ENCODE data around the gene FRMD4A. TPM values are rescaled to one million over a fixed set of nuclear protein-coding genes. Genes with fewer than 3 reads are reported as not detected.
"Not testable (repeated sequence)": the region's sequence is repeated elsewhere in the genome, so short reads cannot be mapped to it uniquely, and the experiment has no call there.

The FRMD4A gene
- total and polyA plus RNA-seq, 5 donors from 2014 or later, result 0.34 to 2.4 (median 0.54) TPM

DNA sequence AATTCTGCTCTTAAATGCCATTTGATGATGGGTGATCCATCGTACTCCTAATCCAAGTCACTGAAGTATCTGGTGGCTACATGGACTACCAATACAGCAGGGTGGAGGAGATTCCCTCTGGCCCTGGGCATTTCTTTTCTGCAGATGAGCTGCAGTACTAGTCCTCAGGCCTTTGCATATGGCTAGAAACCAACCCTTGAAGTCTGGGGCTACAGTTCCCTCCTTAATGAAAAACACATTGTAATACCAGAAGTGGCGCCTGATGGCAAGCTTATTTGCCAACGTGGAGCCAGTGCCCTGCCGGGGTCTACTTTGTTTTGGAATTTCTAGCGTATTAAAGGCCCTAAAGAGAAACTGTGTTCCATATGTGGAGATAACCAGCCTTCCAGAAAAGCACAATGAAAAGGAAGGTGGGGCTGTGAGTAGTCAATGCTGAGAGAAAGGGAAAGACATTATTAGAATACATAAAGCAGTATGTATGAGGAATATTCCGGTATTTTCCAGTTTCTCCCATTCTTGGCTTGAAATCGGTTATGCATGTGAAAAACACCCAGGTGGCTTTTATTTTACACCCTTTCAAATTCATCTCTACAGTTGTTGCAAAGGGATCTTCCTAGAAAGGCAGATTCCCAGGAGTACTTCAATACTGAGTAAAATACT is 375.2 kb downstream of the FRMD4A start:
- Mint-ChIP-seq H3K27me3 (peaks cover 9% of the 10 kb centered on the region), H3K4me1 (peaks cover 0 to 5% (median 3%) of the 10 kb centered on the region in 4 donors), H3K9me3 (peaks cover 0 to 6% (median 2%) of the 10 kb centered on the region in 7 donors), H3K27ac (no peak overlapping the region), H3K36me3 (peaks cover 7% of the 10 kb centered on the region), H3K4me3 (no peak overlapping the region)
- H3K4me1 ChIP-seq (ENCODE audit: control insufficient read depth, insufficient read depth, low read length, poor library complexity, severe bottlenecking), result no peaks in the 10 kb centered on the region
- no peak overlapping the region for H3K27ac ChIP-seq (ENCODE audit: insufficient read depth, low read length, poor library complexity, severe bottlenecking)
- no peaks in the 10 kb centered on the region for H3K36me3 ChIP-seq (ENCODE audit: control insufficient read depth, insufficient read depth, low read length)
- DNase-seq (no peak), ATAC-seq (ENCODE audit: low read depth in 2 of 2) (no peak)
- no peaks in the 10 kb centered on the region for H3K27me3 ChIP-seq (ENCODE audit: control insufficient read depth, insufficient read depth, low read length)
- H3K9me3 ChIP-seq (ENCODE audit: control insufficient read depth in 2 of 2, low read length in 2 of 2), result no peaks in the 10 kb centered on the region
- no peak overlapping the region for H3K4me3 ChIP-seq (ENCODE audit: low read depth, low read length)

DNA sequence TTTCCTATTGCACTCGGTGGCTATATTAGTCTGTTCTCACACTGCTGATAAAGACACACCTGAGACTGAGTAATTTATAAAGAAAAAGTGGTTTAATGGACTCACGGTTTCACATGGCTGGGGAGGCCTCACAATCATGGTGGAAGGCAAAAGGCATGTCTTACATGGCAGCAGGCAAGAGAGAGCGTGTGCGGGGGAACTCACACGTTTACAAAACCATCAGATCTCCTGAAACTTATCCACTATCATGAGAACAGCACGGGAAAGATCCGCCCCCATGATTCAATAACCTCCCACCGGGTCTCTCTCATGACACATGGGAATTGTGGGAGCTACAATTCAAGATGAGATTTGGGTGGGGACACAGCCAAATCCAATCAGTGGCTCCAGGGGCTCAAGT is 376.5 kb downstream of the FRMD4A start:
- not testable (repeated sequence) for H3K36me3 Mint-ChIP-seq; H3K4me1 ChIP-seq (ENCODE audit: control insufficient read depth, insufficient read depth, low read length, poor library complexity, severe bottlenecking); H3K27me3 Mint-ChIP-seq; H3K9me3 ChIP-seq (ENCODE audit: control insufficient read depth in 2 of 2, low read length in 2 of 2); H3K4me1 Mint-ChIP-seq; H3K9me3 Mint-ChIP-seq; DNase-seq; H3K36me3 ChIP-seq (ENCODE audit: control insufficient read depth, insufficient read depth, low read length); H3K4me3 Mint-ChIP-seq; ATAC-seq (ENCODE audit: low read depth in 2 of 2); H3K27ac ChIP-seq (ENCODE audit: insufficient read depth, low read length, poor library complexity, severe bottlenecking); H3K27me3 ChIP-seq (ENCODE audit: control insufficient read depth, insufficient read depth, low read length); H3K4me3 ChIP-seq (ENCODE audit: low read depth, low read length)
- peak overlapping the region in 1 of 3 donors; percentile 17 for H3K27ac Mint-ChIP-seq

DNA sequence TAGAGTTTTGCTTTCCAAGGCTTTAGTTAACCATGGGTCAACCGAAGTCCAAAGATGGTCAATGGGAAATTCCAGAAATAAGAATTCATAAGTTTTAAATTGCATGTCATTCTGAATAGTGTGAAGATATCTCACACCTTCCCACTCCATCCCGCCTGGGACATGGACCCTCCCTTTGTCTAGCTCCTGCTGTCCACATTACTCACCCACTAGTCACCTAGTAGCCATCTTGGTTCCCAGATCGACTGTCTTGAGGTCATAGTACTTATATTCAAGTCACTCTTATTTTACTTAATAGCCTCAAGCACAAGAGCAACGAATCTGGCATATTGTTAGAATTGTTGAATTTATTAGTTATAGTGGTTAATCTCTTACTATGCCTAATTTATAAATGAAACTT is 377.4 kb downstream of the FRMD4A start:
- no peak overlapping the region for H3K4me3 ChIP-seq (ENCODE audit: low read depth, low read length)
- peaks cover 4% of the 10 kb centered on the region for H3K27me3 Mint-ChIP-seq
- no peak for DNase-seq

DNA sequence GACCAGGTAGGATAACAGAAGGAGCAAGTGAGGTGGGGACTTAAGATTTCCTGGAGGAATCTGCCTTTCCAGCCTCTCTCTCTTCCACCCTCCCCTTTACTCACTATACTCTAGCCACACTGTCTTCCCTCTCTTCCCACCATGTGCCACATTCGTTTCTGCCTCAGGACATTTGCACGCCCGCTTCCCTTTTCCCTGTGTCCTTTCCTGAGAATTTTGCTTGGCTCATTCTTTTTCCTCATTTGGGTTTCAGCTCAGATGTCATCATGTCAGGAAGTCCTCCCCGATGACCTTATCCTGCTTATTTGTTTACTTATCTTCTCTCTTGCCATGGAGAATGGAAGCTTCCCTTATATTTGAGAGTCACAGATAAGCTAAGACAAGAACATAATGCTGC is 380.2 kb downstream of the FRMD4A start:
- H3K36me3 Mint-ChIP-seq, result peaks cover 7% of the 10 kb centered on the region
- peaks cover 0 to 2% (median 0%) of the 10 kb centered on the region in 4 donors for H3K4me1 Mint-ChIP-seq
- peaks cover 0 to 6% (median 2%) of the 10 kb centered on the region in 7 donors for H3K9me3 Mint-ChIP-seq
- no peaks in the 10 kb centered on the region for H3K27me3 ChIP-seq (ENCODE audit: control insufficient read depth, insufficient read depth, low read length)
- H3K27ac ChIP-seq (ENCODE audit: insufficient read depth, low read length, poor library complexity, severe bottlenecking), result no peak overlapping the region
- DNase-seq (no peak), ATAC-seq (ENCODE audit: low read depth in 2 of 2) (no peak)
- H3K27ac Mint-ChIP-seq, result peak overlapping the region in 1 of 3 donors; percentile 2
- no peaks in the 10 kb centered on the region for H3K36me3 ChIP-seq (ENCODE audit: control insufficient read depth, insufficient read depth, low read length)
- no peaks in the 10 kb centered on the region for H3K4me1 ChIP-seq (ENCODE audit: control insufficient read depth, insufficient read depth, low read length, poor library complexity, severe bottlenecking)
- no peak overlapping the region for H3K4me3 ChIP-seq (ENCODE audit: low read depth, low read length)
- no peaks in the 10 kb centered on the region for H3K9me3 ChIP-seq (ENCODE audit: control insufficient read depth in 2 of 2, low read length in 2 of 2)
- no peak overlapping the region for H3K4me3 Mint-ChIP-seq
- H3K27me3 Mint-ChIP-seq, result peaks cover 4% of the 10 kb centered on the region

More for the DNA sequence above, 377.4 kb downstream of the FRMD4A start:
- H3K27ac ChIP-seq (ENCODE audit: insufficient read depth, low read length, poor library complexity, severe bottlenecking), result no peak overlapping the region
- no peak for ATAC-seq (ENCODE audit: low read depth in 2 of 2)
- H3K36me3 ChIP-seq (ENCODE audit: control insufficient read depth, insufficient read depth, low read length), result no peaks in the 10 kb centered on the region
- Mint-ChIP-seq H3K4me3 (no peak overlapping the region), H3K4me1 (peaks cover 0 to 5% (median under 1%) of the 10 kb centered on the region in 4 donors), H3K9me3 (peaks cover 0 to 6% (median 2%) of the 10 kb centered on the region in 7 donors), H3K27ac (no peak overlapping the region), H3K36me3 (peaks cover 7% of the 10 kb centered on the region)
- H3K9me3 ChIP-seq (ENCODE audit: control insufficient read depth in 2 of 2, low read length in 2 of 2), result no peaks in the 10 kb centered on the region
- H3K27me3 ChIP-seq (ENCODE audit: control insufficient read depth, insufficient read depth, low read length), result no peaks in the 10 kb centered on the region
- no peaks in the 10 kb centered on the region for H3K4me1 ChIP-seq (ENCODE audit: control insufficient read depth, insufficient read depth, low read length, poor library complexity, severe bottlenecking)

DNA sequence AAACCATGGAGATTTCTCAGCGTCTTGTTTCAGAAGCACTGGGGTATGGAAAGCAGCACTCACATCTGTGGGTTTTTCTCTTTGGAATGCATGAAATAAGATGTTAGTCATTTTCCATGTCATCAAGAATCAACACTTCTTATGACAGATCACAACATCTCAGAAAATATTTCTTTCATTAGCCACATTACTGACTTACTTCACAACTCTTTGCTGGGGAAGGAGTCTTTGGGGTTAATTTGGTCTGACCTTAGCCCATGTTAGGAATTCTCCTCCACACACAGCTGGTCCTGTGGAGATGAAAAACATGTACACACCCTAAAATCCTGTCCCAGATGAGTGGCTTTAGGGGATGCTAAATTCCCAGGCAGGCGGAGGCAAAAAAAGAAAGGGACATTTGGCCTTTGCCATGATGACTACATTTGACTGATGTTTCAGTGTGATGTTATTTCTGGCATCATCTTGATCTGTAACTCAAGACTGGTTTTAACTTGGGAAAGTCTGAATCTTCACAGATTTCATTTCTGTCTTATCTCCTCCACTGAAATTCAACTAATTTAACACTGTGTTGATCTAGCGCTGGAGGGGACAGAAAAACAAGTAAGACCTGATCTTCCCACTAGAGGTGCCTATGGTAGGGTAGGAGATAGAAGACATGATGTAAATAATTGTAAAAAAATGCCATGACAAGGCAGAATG is 380.7 kb downstream of the FRMD4A start:
- Histone ChIP-seq H3K4me3 (ENCODE audit: low read depth, low read length) (no peak overlapping the region), H3K36me3 (ENCODE audit: control insufficient read depth, insufficient read depth, low read length) (no peaks in the 10 kb centered on the region), H3K9me3 (ENCODE audit: control insufficient read depth in 2 of 2, low read length in 2 of 2) (no peaks in the 10 kb centered on the region), H3K27ac (ENCODE audit: insufficient read depth, low read length, poor library complexity, severe bottlenecking) (no peak overlapping the region), H3K4me1 (ENCODE audit: control insufficient read depth, insufficient read depth, low read length, poor library complexity, severe bottlenecking) (no peaks in the 10 kb centered on the region), H3K27me3 (ENCODE audit: control insufficient read depth, insufficient read depth, low read length) (no peaks in the 10 kb centered on the region)
- Mint-ChIP-seq H3K9me3 (peaks cover 0 to 6% (median 2%) of the 10 kb centered on the region in 7 donors), H3K4me3 (no peak overlapping the region), H3K27ac (peak overlapping the region in 1 of 3 donors; percentile 2), H3K36me3 (peaks cover 7% of the 10 kb centered on the region), H3K4me1 (peaks cover 0 to 2% (median 0%) of the 10 kb centered on the region in 4 donors), H3K27me3 (peaks cover 4% of the 10 kb centered on the region)
- no peak for DNase-seq
- no peak for ATAC-seq (ENCODE audit: low read depth in 2 of 2)

DNA sequence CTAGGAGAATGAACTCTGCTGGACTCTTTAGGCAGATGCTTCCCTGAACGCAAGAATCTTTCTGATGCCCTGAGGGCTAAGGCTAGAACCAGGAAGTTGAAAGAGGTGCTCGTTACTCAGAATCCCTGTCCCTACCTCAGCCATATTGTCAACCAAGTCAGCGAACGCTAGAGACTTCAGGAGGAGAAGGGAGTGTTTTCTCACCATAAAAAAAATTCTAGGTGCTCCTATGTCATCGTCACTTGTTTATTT is 384.6 kb downstream of the FRMD4A start:
- Mint-ChIP-seq H3K27ac (no peak overlapping the region), H3K4me1 (peaks cover 0 to 20% (median 3%) of the 10 kb centered on the region in 4 donors), H3K4me3 (no peak overlapping the region), H3K27me3 (peaks cover 9% of the 10 kb centered on the region), H3K36me3 (no peaks in the 10 kb centered on the region), H3K9me3 (peaks cover 0 to 6% (median 2%) of the 10 kb centered on the region in 7 donors)
- Histone ChIP-seq H3K27ac (ENCODE audit: insufficient read depth, low read length, poor library complexity, severe bottlenecking) (no peak overlapping the region), H3K27me3 (ENCODE audit: control insufficient read depth, insufficient read depth, low read length) (no peaks in the 10 kb centered on the region), H3K9me3 (ENCODE audit: control insufficient read depth in 2 of 2, low read length in 2 of 2) (no peaks in the 10 kb centered on the region), H3K4me3 (ENCODE audit: low read depth, low read length) (no peak overlapping the region), H3K36me3 (ENCODE audit: control insufficient read depth, insufficient read depth, low read length) (no peaks in the 10 kb centered on the region), H3K4me1 (ENCODE audit: control insufficient read depth, insufficient read depth, low read length, poor library complexity, severe bottlenecking) (no peaks in the 10 kb centered on the region)
- ATAC-seq (ENCODE audit: low read depth in 2 of 2) (no peak), DNase-seq (no peak)

DNA sequence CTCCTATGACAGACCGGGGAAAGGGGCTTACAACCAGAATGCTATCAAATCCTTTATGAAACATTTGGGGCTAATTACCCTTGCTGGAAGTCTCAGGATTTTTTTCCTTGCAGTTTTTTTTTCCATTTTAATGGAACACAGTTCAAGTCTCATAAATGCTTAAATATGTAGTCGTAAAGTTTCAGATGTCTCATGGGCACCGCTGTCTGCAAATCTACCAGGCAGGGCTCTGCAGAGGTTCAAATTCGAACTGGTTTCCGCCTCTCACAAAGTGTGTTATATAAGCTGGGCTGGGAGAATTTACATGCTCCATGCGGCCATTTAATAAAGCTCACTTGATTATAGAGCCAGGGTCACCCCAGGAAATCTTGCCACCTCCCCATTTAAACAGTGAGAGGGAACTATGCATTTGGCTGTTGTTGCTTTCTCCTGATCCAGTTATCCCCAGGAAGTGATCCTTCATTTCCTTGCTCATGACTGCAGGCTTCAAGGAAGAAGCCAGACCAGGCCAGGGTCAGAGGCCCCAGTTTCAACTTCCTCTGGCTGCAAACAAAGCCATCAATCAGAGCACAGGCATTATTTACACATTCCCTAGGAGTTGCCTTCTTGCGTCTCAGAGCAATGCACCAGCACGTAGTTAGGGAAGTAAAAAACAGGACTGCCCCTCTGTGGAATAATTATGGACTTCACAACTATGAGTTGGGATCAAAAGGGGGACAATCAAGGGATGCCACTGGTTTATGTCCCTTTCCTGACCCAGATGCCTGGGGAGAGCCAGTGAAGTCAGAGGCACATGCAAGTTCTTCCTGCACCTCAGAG is 385.1 kb downstream of the FRMD4A start:
- no peak overlapping the region for H3K27ac ChIP-seq (ENCODE audit: insufficient read depth, low read length, poor library complexity, severe bottlenecking)
- no peak overlapping the region for H3K27ac Mint-ChIP-seq
- H3K9me3 Mint-ChIP-seq, result peaks cover 0 to 5% (median under 1%) of the 10 kb centered on the region in 7 donors
- H3K36me3 ChIP-seq (ENCODE audit: control insufficient read depth, insufficient read depth, low read length), result no peaks in the 10 kb centered on the region
- H3K36me3 Mint-ChIP-seq, result no peaks in the 10 kb centered on the region
- H3K9me3 ChIP-seq (ENCODE audit: control insufficient read depth in 2 of 2, low read length in 2 of 2), result no peaks in the 10 kb centered on the region
- no peak overlapping the region for H3K4me3 ChIP-seq (ENCODE audit: low read depth, low read length)
- DNase-seq (no peak), ATAC-seq (ENCODE audit: low read depth in 2 of 2) (no peak)
- peaks cover 0 to 20% (median 3%) of the 10 kb centered on the region in 4 donors for H3K4me1 Mint-ChIP-seq
- peaks cover 9% of the 10 kb centered on the region for H3K27me3 Mint-ChIP-seq
- no peaks in the 10 kb centered on the region for H3K4me1 ChIP-seq (ENCODE audit: control insufficient read depth, insufficient read depth, low read length, poor library complexity, severe bottlenecking)
- H3K4me3 Mint-ChIP-seq, result no peak overlapping the region
- H3K27me3 ChIP-seq (ENCODE audit: control insufficient read depth, insufficient read depth, low read length), result no peaks in the 10 kb centered on the region
